ENCODE data around the gene CELA1. TPM values are rescaled to one million over a fixed set of nuclear protein-coding genes. Genes with fewer than 3 reads are reported as not detected.
"Not testable (repeated sequence)": the region's sequence is repeated elsewhere in the genome, so short reads cannot be mapped to it uniquely, and the experiment has no call there.

CELA1 gene
- total RNA-seq, 2 donors from 2014 or later, result not detected

GRCh38 chr12:51295651-51296050 lies 50.8 kb downstream of the CELA1 start:
- DNase-seq (ENCODE audit: low spot score), result no peak
- no peak overlapping the region for H3K27ac ChIP-seq
- no peak overlapping the region for H3K4me3 ChIP-seq
- WGBS, result 62% methylated on average over 5 of the region's 5 CpGs
- H3K4me1 ChIP-seq (replicated peaks), result no peaks in the 10 kb centered on the region
- intact Hi-C loops (cut with DNase I), result no loop called here
- H3K27me3 ChIP-seq (replicated peaks; ENCODE audit: insufficient read depth), result no peaks in the 10 kb centered on the region
- H3K9me3 ChIP-seq, result no peaks in the 10 kb centered on the region
- TF ChIP-seq POLR2A (IDR thresholded peaks at IDR 0.05) (no peak), POLR2AphosphoS5 (IDR thresholded peaks at IDR 0.05) (no peak)
- TF ChIP-seq, protein P1, sequence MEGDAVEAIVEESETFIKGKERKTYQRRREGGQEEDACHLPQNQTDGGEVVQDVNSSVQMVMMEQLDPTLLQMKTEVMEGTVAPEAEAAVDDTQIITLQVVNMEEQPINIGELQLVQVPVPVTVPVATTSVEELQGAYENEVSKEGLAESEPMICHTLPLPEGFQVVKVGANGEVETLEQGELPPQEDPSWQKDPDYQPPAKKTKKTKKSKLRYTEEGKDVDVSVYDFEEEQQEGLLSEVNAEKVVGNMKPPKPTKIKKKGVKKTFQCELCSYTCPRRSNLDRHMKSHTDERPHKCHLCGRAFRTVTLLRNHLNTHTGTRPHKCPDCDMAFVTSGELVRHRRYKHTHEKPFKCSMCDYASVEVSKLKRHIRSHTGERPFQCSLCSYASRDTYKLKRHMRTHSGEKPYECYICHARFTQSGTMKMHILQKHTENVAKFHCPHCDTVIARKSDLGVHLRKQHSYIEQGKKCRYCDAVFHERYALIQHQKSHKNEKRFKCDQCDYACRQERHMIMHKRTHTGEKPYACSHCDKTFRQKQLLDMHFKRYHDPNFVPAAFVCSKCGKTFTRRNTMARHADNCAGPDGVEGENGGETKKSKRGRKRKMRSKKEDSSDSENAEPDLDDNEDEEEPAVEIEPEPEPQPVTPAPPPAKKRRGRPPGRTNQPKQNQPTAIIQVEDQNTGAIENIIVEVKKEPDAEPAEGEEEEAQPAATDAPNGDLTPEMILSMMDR (IDR thresholded peaks at IDR 0.05), result no peak
- no peaks in the 10 kb centered on the region for H3K36me3 ChIP-seq

GRCh38 chr12:51294097-51294496 lies 52.4 kb downstream of the CELA1 start:
- H3K27me3 ChIP-seq (replicated peaks; ENCODE audit: insufficient read depth); intact Hi-C loops (cut with DNase I); H3K4me1 ChIP-seq (replicated peaks); H3K27ac ChIP-seq; H3K36me3 ChIP-seq; DNase-seq (ENCODE audit: low spot score); H3K4me3 ChIP-seq; H3K9me3 ChIP-seq: not testable (repeated sequence)
- 84% methylated on average over 10 of the region's 10 CpGs for whole genome bisulfite sequencing

DNA sequence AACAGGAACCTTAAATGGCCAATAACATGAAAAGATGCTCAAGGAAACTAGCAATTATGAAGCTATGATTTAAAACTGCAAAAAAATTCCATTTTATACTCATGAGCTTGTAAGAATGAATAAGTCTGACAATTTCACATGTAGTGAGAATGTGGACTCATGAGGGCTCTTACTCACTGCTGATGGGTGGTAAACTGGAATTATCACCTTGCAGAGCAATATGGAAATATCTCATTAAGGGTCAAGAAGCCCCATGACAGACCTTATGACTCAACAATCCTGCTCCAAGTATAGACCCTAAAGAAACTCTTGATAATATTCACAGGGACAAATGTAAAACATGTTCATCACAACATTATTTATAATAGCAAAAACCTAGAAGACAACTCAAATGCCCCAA lies 52.8 kb downstream of the CELA1 start:
- TF ChIP-seq POLR2AphosphoS5 (IDR thresholded peaks at IDR 0.05), result no peak
- TF ChIP-seq, protein P1 (IDR thresholded peaks at IDR 0.05), result no peak
- no peak for TF ChIP-seq POLR2A (IDR thresholded peaks at IDR 0.05)
- Histone ChIP-seq H3K9me3 (no peaks in the 10 kb centered on the region), H3K36me3 (no peaks in the 10 kb centered on the region), H3K27ac (no peak overlapping the region), H3K4me1 (replicated peaks) (no peaks in the 10 kb centered on the region), H3K27me3 (replicated peaks; ENCODE audit: insufficient read depth) (no peaks in the 10 kb centered on the region), H3K4me3 (no peak overlapping the region)
- intact Hi-C loops (cut with DNase I), result no loop called here
- no peak for DNase-seq (ENCODE audit: low spot score)

DNA sequence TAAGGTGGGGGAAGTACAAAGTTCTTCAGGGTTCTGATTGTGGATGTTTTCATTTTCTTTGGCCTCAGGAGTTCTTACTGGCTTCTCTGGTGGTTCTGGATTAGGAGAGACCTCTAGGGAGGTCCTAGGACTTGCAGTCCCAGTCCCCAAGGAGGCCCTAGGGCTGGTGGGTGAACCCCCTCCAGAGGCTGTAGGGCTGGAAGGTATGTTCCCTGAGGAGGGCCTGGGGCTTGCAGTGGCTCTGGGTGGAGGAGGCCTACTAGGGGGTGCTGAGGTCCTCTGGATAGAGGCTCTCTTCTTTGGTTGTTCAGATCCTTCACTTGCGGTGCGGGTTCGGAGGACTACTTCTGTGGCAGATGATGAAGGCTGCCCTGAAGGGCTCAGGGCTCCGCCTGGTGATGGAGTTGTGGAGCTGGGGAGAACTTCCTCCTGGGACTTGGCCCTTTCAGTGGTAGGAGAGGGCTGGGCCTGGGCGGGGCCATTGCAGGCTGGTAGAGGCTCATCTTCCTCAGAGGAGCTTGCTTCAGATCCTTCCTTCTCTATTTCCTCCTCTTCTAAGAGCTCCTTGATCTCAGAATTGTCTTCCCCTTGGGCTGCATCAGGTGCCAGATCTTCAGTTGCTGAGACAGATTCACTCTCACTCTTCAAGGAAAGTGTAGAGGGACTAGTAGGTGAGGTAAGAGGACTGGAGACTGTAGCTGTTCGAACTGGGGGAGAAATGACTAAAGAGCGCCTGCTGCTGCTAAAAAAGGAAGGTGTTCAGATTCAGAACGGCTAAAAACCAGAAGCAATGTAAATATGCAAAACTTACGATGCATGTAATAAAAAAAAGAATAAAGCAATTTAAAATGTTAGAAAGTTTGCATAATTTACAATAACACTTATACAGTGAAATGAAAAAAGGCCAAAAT lies 54.6 kb downstream of the CELA1 start:
- DNase-seq (ENCODE audit: low spot score); H3K4me1 ChIP-seq (replicated peaks); H3K36me3 ChIP-seq; intact Hi-C loops (cut with DNase I); H3K9me3 ChIP-seq; H3K27me3 ChIP-seq (replicated peaks; ENCODE audit: insufficient read depth); H3K27ac ChIP-seq; H3K4me3 ChIP-seq: not testable (repeated sequence)
- WGBS, result 87% methylated on average over 9 of the region's 9 CpGs

GRCh38 chr12:51285843-51286242 lies 60.6 kb downstream of the CELA1 start:
- no peak for DNase-seq (ENCODE audit: low spot score)
- Histone ChIP-seq H3K9me3 (no peaks in the 10 kb centered on the region), H3K4me1 (replicated peaks) (no peaks in the 10 kb centered on the region), H3K4me3 (no peak overlapping the region), H3K36me3 (no peaks in the 10 kb centered on the region), H3K27me3 (replicated peaks; ENCODE audit: insufficient read depth) (no peaks in the 10 kb centered on the region), H3K27ac (no peak overlapping the region)
- intact Hi-C loops (cut with DNase I), result no loop called here
- TF ChIP-seq POLR2A (IDR thresholded peaks at IDR 0.05), result no peak
- no peak for TF ChIP-seq POLR2AphosphoS5 (IDR thresholded peaks at IDR 0.05)
- TF ChIP-seq, protein P1 (IDR thresholded peaks at IDR 0.05), result no peak
- WGBS, result 84% methylated on average over 1 of the region's 1 CpG
